Breast epithelium (tissue), 3 donors: ENCODE measurements around the gene THSD7B.

Source experiments
- POLR2AphosphoS5 ChIP-seq, 3 donors: sonication (generic); formaldehyde crosslinking; IDR thresholded peaks; one replicate each; pipeline ENCODE4 v1.6.1; 2017; ENCODE audit warnings: antibody characterized with exemption in 3 of 3
- TF ChIP-seq, protein P1 (sequence below), 3 donors: fragments of 450-650 bp; IDR thresholded peaks; one replicate each; pipeline ENCODE4 v1.5.1; 2016 to 2017; ENCODE audit warnings: antibody characterized with exemption in 3 of 3, mild to moderate bottlenecking in 3 of 3, moderate library complexity in 3 of 3

GRCh38 chr2:137674991-137675390, 909.6 kb downstream of the THSD7B start:
- TF ChIP-seq, protein P1, sequence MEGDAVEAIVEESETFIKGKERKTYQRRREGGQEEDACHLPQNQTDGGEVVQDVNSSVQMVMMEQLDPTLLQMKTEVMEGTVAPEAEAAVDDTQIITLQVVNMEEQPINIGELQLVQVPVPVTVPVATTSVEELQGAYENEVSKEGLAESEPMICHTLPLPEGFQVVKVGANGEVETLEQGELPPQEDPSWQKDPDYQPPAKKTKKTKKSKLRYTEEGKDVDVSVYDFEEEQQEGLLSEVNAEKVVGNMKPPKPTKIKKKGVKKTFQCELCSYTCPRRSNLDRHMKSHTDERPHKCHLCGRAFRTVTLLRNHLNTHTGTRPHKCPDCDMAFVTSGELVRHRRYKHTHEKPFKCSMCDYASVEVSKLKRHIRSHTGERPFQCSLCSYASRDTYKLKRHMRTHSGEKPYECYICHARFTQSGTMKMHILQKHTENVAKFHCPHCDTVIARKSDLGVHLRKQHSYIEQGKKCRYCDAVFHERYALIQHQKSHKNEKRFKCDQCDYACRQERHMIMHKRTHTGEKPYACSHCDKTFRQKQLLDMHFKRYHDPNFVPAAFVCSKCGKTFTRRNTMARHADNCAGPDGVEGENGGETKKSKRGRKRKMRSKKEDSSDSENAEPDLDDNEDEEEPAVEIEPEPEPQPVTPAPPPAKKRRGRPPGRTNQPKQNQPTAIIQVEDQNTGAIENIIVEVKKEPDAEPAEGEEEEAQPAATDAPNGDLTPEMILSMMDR (IDR thresholded peaks at IDR 0.05) = no peak
- no peak for TF ChIP-seq POLR2AphosphoS5 (IDR thresholded peaks at IDR 0.05)
